ENCODE results near the gene PHKG2. TPM values are rescaled to one million over a fixed set of nuclear protein-coding genes. Genes with fewer than 3 reads are reported as not detected.

PHKG2 gene
- total RNA-seq, 2 donors from 2014 or later, result 17.6 to 24.7 TPM

GRCh38 chr16:30745082-30745481 lies 3.1 kb upstream of the PHKG2 start:
- Histone ChIP-seq H3K27me3 (no peaks in the 10 kb centered on the region), H3K27ac (no peak overlapping the region), H3K36me3 (replicated peaks in 1 of 2; ENCODE audit: insufficient read depth in 1 of 2, low read depth in 2 of 2) (peaks cover 0 to 7% of the 10 kb centered on the region in 2 donors), H3K9me3 (no peaks in the 10 kb centered on the region), H3K4me1 (peaks cover 36% of the 10 kb centered on the region), H3K4me3 (no peak overlapping the region)
- ATAC-seq (no peak), DNase-seq (no peak)
- WGBS, 2 donors, result 66 to 70% methylated on average over 2 of the region's 2 CpGs
- no peak for TF ChIP-seq POLR2A (IDR thresholded peaks at IDR 0.05)
- no peak for TF ChIP-seq CTCF (IDR thresholded peaks at IDR 0.05)
- intact Hi-C loops (cut with DNase I), result no loop called here

GRCh38 chr16:30746638-30747175 lies 1.5 kb upstream of the PHKG2 start:
- Histone ChIP-seq H3K36me3 (replicated peaks in 1 of 2; ENCODE audit: insufficient read depth in 1 of 2, low read depth in 2 of 2) (peaks cover 2 to 7% of the 10 kb centered on the region in 2 donors), H3K4me3 (no peak overlapping the region), H3K27me3 (no peaks in the 10 kb centered on the region), H3K27ac (peak overlapping the region in 2 of 4 donors; percentile 81 to 91), H3K9me3 (no peaks in the 10 kb centered on the region), H3K4me1 (peaks cover 20% of the 10 kb centered on the region)
- intact Hi-C loops (cut with DNase I), result no loop called here
- WGBS, 2 donors, result 60 to 62% methylated on average over 9 of the region's 9 CpGs
- ATAC-seq (no peak), DNase-seq (no peak)
- TF ChIP-seq CTCF (IDR thresholded peaks at IDR 0.05) (no peak), POLR2A (IDR thresholded peaks at IDR 0.05) (no peak)

- H3K4me3 ChIP-seq, result no peak overlapping the region
- peaks cover 2 to 7% of the 10 kb centered on the region in 2 donors for H3K36me3 ChIP-seq (replicated peaks in 1 of 2; ENCODE audit: insufficient read depth in 1 of 2, low read depth in 2 of 2)
- H3K4me1 ChIP-seq, result peaks cover 13% of the 10 kb centered on the region
- DNase-seq (no peak), ATAC-seq (no peak)
- no peaks in the 10 kb centered on the region for H3K27me3 ChIP-seq
- WGBS, 2 donors, result 26 to 29% methylated on average over 3 of the region's 3 CpGs
- TF ChIP-seq POLR2A (IDR thresholded peaks at IDR 0.05) (no peak), CTCF (IDR thresholded peaks at IDR 0.05) (no peak)
- H3K27ac ChIP-seq, result peak overlapping the region; percentile 40 to 91 (median 69)
- intact Hi-C loops (cut with DNase I), result no loop called here
- H3K9me3 ChIP-seq, result no peaks in the 10 kb centered on the region
These were observed 894 bp upstream of the PHKG2 start for GRCh38 chr16:30747331-30747730.

GRCh38 chr16:30748634-30749445 lies 615 bp downstream of the PHKG2 start:
- 10 to 28% methylated on average over 14 to 32 of the region's 36 CpGs for WGBS, 2 donors
- Histone ChIP-seq H3K9me3 (no peaks in the 10 kb centered on the region), H3K27ac (peak overlapping the region in 3 of 4 donors; percentile 56 to 91 (median 81)), H3K4me3 (peak overlapping the region; percentile 57 to 75), H3K36me3 (replicated peaks in 1 of 2; ENCODE audit: insufficient read depth in 1 of 2, low read depth in 2 of 2) (peaks cover 7 to 9% of the 10 kb centered on the region in 2 donors), H3K4me1 (peaks cover 12% of the 10 kb centered on the region), H3K27me3 (no peaks in the 10 kb centered on the region)
- intact Hi-C loops (cut with DNase I), result no loop called here
- no peak for ATAC-seq
- TF ChIP-seq CTCF (IDR thresholded peaks at IDR 0.05) (no peak), POLR2A (IDR thresholded peaks at IDR 0.05) (no peak)
- DNase-seq, result peak; percentile 35 to 48 (median 42)

All from body of pancreas (tissue), 4 donors.